GM19452 (cell line): ENCODE results near the gene TNS3.

Experiments used
- ATAC-seq: cut with Tn5 transposase; IDR thresholded peaks from one replicate; pipeline ENCODE4 v1.9.1; 2021; ENCODE audit not compliant: unreplicated experiment

Gene TNS3

DNA sequence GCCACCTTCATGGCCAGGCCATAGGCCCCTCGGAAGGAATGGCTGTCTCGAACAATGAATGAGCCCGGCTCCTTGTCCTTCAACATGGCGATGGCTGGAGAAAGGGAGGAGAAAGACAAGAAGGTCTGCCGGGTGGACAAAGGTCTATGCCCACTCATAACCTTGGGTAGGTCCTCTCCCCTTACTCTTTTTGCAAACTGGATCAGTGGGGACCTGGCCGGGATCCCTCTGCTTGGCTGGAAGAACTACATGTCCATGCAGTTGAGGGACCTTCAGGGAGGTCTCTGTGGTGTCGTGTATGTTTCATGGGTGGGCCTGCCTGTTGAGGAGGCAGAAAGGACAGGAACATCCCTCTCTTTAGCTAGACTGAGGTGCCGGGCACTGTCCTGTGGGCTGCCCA lies 284.8 kb downstream of the TNS3 start:
- ATAC-seq: no peak

DNA sequence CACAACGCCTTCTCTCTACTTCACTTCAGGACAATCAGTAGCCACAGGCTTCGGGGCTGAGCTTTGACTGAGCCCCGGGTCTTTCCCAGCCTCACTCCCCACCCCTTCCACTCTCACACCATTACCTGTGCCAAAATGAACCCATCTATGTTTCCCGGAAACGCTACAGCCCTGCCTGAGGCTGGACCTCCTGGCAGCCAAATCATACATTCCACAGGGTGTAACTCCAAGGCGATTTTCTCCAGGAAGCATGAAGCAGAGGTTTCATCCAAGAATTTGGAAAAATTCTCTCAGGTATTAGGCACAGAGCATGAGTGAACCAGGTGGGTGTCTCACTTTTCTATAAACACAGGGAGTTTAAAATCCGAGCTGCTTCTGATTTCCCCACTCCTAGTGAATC lies 286.3 kb downstream of the TNS3 start:
- no peak for ATAC-seq

DNA sequence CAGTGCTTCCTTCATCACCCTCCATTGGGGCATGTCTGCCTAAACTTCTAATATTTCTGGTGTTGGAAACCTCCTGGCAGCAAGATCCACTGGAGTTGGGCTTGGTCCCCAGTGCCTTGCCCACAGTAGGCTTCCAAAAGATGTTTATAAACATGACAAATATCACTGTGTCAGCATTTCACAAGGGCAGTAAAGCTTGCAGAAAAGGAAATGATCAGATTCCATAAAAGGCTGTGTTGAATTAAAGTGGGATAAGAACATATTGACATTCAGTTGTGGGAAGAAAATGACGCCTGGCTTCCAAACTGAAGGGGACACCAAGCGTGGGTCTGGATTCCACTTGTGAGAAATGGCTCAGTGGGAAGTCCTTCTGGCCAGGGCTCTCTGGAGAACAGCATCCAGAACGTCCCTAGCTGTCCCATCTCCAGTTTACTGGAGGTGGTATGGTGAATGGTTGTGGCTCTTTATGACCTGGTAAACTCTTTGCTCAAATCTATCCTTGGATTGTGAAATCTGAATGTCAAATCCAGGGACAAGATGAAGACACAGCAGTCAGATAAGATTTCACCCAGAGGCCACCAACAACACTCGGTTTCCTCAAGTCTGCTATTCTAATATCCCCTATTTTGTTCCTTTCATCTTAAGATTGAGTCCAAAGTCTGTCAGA lies 287.2 kb downstream of the TNS3 start:
- ATAC-seq: no peak

DNA sequence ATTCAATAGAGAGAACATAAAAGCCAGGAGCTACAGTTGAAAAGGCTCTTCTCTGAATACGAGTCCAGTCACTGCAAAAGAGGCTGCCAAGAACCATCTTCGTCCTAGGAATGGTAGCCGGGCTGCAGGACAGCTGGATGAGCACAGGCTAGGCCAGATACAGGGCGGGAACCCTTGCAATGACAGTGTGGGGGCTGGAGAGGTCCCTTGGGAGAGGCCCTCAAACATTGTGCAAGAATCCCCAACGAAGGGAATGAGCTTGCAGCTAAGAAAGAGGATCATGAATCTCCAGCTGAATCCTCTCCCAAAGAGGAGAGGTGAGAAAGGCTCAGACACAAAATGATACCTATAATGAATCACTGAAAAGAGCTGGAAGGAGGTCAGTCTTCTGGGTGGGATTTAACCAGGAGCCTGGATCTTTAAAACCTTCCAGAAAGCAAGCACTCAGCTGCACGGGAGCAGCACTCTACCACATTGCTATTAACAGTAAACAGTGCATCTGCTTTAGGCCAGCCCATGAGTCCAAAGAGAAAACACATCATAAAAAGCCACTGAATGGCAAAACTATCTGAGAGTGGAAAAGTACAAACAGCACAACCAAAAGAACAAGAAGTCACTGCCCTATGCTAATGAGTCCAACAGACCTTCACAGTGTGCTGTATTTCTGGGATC lies 287.9 kb downstream of the TNS3 start:
- ATAC-seq: no peak

DNA sequence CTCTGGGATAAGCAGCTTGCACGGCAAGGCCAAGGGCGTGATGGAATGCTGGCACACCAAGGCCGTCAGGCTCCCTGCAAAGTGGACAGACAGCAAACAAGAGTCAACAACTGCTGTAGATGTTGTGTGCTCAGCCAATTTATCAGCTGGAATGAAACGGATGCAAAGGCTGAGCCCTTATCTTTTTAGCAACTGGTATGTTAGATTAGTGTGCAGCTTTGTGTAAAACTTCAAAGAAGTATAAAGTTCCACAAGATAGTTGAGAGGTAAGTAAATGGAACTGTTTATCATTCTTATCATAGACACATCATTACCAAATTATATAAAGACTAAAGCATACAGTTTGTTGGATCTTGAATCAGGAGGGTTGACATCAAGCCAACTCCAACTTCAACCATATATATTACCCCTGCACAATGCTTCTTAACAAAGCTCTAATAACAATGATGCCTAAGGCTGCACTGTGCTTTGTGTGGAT lies 289.0 kb downstream of the TNS3 start:
- ATAC-seq: no peak

DNA sequence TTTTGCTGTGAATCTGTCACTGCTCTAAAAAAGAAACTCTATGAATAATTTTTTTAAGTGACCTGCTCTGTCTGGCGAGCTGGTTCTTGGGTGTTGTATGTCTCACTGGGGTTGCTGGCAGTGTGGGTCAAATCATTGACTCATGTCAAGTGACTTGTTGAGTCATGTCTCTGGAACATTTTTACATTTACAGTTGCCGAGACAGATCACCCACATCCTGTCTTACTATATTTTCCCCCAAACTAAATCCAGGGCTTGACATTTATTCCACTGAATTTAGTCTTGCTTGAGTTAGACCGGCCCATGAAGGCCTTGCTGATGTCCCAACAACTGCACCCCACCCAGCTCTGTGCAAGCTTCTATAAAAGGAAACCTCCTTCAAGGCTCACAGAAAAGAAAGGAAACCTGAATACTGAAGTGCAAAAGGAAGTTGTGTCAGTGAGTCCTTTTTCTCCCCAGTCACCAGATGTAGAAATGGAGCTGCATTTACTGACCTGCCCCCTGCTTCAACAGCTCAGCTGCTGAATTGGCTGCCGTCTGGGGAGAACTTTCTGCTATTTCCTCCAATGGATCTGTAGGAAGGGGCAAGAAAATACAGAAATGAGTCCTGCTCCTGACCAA lies 290.3 kb downstream of the TNS3 start:
- ATAC-seq: peak; percentile 97

DNA sequence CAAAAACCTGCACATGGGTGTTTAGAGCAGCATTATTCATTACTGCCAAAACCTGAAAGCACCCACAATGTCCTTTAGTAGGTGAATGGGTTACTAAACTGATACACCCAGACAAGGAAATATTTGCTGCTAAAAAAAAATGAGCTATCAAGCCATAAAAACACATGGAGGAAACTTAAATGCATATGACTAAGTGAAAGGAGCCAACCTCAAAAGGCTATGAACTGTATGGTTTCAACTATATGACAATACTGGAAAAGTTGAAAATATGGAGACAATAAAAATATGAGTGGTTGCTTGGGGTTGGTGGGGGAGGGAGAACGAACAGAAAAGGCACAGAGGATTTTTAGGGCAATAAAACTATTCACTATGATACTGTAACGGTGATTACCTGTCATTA lies 291.0 kb downstream of the TNS3 start:
- ATAC-seq: no peak

DNA sequence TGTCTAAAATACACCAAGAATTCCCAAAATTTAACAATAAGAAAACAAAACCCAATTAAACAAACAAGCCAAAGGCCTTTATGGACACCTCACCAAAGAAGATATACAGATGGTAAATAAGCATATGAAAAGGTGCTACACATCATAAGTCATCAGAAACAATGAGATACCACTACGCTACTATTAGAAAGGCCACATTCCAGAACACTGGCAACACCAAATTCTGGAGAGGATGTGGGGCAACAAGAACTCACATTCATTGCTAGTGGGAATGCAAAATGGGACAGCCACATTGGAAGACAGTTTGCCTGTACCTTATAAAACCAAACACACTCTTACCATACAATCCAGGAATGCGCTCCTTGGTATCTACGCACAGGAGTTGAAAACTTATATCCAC lies 291.4 kb downstream of the TNS3 start:
- ATAC-seq: no peak

DNA sequence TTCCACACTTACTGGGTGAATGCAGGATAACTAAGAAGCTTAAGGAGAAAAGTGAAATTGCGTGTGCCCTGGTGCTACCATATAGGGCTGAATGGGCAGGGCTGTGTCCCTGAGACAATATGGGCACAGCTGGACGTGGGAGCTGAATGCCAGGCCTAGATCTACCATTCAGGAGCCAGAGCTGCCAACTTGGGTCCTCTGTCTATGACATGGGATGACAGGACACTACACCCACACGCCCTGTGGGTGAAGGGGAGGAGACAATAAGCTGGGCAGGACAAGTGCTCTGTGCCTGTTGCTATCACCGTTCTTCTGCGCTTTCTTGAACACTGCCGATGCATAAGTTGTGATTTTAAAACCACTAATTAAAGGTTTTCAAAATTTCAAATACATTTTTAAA lies 293.9 kb downstream of the TNS3 start:
- ATAC-seq: no peak

DNA sequence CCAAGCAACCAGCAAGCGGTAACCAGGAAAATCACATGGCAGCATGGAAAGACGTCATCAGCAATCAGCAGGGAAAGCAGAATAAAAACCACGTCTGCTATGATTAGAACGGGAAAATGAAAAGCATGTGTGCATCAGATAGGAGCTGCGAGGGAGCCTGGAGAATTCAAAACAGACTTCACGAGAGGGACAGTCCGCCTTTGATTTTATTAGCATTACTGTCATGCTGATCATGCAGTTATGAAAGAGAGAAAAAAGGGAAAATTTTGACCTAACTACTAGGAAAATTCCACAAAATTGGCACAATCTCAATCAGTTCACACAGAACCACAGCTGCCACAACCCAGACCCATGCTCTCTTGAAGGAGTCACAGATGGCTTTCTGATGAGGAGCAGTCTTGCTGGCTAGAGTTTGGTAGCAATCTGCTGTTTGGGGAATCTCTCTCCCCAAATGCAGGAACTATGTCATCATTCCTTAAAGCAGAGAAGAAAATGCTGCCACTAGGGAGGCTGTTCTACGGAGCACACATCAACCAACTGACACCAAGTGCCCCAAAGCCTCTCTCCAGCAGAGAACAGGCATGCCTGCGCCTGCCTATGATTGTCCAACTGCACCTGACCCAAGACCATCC lies 295.9 kb downstream of the TNS3 start:
- ATAC-seq: no peak

DNA sequence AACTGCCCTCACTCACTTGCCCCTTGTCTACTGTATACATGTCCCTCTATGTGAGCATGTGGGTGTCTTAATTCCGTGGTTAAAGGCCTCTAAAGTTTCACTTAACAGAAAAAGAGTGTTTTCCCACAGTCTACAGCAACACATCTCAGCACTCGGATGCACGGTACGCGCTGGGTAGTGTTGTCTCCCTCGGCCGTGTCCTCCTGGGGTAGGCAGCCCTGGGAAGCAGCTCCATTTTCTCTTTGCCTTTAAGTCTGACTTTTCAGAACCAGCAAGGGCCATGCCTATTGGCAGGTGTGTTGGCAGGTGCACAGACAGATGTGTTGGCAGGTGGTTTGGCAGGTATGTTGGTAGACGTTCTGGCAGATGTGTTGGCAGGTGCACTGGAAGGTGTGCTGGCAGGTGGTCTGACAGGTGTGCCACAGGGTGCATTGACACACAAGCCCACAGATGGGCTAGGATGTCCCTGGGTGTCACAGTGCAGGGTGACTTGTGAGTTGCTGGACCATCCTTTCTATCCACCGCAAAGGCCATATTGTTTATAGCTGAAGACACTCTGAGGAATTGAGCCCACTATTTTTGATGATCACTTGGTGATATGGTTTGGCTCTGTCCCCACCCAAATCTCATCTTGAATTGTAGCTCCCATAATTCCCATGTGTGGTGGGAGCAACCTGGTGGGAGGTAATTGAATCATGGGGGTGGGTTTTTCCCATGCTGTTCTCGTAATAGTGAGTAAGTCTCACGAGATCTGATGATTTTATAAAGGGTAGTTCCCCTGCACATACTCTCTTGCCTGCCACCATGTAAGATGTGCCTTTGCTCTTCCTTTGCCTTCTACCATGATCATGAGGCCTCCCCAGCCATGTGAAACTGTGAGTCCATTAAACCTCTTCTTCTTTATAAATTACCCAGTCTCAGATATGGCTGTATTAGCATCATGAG lies 296.9 kb downstream of the TNS3 start:
- ATAC-seq: no peak

DNA sequence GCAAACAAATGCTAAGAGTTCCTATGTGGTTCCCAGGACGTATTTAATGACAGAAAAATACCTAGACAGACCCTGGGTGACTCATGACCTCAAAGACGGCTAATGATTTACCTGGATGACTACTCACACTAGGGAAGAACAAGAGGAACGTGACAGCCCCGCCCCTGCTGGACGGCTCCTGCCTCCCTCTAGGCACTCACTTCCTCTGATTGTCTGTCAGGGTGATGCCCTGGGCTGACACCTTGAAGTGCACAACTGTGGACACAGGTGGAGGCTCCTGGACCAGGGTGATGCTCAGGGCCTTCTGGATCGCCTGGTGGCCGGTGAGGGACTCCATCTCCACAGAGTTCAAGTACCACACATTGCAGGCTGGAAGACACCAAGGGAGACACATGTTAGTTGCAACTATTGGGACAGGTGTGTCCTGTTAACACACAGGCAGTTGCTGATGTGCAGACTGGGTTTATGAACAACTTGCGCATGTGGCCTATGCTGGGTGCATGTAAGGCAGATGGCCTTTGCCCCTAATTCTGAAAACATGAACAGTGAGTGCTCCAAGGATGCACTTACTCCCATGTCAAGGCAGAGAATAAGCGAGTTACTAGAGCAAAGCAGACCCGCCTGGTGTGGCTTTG lies 298.3 kb downstream of the TNS3 start:
- no peak for ATAC-seq

DNA sequence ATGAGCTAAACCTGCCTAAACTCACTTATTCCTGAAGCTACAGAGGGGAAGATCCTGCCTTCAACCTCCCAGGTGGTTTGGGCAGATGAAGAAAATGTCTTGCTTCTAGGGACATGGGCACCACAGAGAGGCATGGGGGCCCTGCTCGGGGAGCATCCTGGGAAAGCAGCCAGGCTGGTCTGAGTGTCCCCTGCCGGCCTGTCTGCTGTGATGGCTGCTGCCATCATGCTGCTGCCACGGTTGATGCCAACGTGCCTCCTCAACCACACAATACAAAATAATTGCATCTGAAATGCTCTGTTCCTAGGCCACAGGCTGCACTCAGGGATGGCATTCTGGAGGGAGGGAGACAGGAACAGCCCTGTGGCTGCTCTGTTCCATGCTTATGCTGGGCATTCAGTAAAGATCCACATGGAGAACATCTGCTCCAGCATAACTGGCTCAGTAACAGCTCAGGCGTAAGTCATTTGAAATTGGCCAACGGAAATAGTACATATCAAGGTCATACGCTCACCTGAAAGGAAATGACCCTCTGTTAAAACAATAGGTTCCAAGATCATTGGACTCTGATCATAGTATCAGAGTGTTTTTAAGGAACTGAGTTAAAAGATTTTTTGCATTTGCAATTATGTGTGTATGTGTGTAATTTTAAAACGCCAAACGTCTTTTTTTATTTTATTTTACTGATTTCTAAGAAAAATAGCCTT lies 299.0 kb downstream of the TNS3 start:
- ATAC-seq: no peak

DNA sequence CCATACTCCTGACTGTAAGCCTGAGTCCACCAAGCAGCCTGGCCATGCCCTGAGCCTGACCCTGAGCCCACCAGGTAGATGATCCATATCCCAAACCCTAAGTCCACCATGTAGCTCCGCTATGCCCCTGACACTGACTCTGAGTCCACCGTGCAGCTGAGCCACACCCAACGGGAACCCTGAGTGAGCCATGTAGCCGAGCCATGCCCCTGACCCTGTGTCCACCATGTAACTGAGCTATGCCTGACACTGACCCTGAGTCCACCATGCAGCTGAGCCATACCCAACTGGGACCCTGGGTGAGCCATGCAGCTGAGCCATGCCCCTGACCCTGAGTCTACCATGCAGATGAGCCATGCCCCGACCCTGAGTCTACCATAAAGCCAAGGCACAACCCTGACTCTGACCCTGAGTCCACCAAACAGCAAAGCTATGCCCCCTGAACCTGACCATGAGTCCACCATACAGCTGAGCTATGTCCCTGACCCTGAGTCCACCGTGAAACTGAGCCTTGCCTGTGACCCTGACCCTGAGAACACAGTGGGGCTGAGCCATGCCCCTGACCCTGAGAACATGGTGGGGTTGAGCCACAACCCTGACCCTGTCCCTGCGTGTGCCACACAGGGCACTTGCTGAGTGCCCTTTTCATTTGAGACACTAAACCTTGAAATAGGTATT lies 299.8 kb downstream of the TNS3 start:
- no peak for ATAC-seq

DNA sequence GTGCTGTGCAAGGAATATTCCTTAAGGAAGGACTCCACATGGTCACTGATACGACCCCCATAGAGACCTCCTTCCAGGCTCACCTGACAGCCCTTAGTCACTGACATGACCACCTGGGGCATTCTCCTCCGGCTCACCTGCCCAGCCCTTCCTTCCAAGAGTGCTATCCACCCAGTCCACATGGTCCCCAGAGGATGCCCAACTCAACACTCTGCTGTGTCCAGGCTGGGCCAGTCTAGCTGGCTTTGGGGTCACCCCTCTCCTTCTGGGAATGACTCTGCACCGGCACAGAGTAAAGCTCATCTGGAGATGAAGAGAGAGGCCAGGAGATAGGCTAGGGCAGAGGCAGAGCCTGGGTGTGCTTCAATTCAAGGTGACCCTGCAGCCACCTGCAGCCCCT lies 300.8 kb downstream of the TNS3 start:
- no peak for ATAC-seq

DNA sequence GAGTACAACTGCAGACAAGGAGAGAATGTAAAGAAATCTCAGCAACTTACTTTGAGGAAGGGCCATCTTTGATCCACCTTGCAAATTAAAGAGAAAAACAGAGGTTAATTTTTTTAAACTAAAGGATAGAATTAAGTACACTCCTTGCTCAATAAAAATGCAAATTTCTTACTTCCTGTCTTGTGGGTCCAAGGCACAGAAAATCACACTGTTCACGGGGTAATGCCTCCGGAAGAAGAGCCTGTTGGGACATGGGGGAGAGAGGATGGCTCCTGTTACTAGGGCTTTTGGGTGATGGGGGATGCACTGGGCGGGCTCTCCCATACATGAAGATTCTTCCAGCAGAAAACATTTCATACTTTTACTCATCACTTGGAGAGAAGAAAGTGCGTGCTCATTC lies 301.8 kb downstream of the TNS3 start:
- no peak for ATAC-seq

DNA sequence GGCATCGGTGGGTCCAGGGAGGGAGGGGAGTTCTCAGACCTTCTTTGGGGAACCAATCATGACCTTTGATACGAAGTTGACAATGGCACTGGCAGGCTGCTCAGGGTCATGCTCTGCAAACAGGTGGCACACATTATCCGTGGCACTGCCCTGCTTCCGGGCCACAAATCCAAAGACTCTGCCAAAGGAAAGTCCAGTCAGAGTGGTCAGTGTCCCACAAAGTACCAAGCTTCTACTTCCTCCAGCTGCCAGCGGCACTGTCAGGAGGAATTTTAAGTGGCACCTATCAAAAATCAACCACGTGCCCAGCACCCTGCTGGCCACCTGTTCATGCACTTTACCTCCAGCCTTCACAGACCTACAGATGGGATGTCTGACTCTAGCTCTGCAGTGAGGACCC lies 303.9 kb downstream of the TNS3 start:
- no peak for ATAC-seq

DNA sequence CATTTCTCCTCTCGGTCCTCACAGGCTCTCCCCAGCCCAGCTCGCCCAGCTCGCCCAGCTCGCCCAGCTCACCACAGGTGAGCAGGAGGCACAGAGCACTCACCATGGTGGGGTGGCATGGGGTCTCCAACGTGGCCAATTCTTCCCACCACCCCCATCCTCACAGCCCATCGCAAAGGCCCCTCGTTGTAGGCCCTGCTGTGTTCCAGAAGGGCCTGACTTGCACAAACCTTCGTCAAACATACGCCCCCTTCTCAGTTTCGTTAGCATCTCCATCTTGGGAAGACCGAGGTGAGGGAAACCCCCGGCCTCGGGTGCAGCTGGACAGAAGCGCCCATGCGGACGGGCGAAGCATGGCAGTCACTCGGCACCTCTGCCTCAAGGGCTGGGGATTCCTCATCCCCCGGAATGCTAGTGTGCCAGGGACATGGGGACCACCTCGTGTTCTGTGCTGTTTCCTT lies 304.6 kb downstream of the TNS3 start:
- ATAC-seq: no peak
